ENCODE measurements around the gene RAB5A. TPM values are rescaled to one million over a fixed set of nuclear protein-coding genes. Genes with fewer than 3 reads are reported as not detected.

The RAB5A gene
- total and polyA plus RNA-seq, 2 of the 4 experiments (the other 2 are of a cell fraction), result 33.3 to 46.4 TPM

- Histone ChIP-seq H2AK5ac (ENCODE audit: low read depth, low read length) (no peak overlapping the region), H2BK120ac (ENCODE audit: low read depth, low read length) (no peak overlapping the region), H2BK20ac (ENCODE audit: low read depth, low read length) (no peak overlapping the region), H4K5ac (ENCODE audit: low read depth, low read length) (no peak overlapping the region), H3K4me2 (ENCODE audit: low read depth, low read length) (no peak overlapping the region), H3K4me3 (ENCODE audit: insufficient read depth, low read depth, low read length) (no peak overlapping the region), H4K91ac (ENCODE audit: insufficient read depth, low read depth, low read length) (no peak overlapping the region), H3K9ac (ENCODE audit: low read depth, low read length) (no peak overlapping the region), H3K27ac (ENCODE audit: insufficient read depth, low read length) (no peak overlapping the region), H3K18ac (ENCODE audit: low read depth, low read length) (no peak overlapping the region), H3K56ac (ENCODE audit: extremely low read depth, insufficient read depth, low read length) (no peak overlapping the region), H2BK5ac (ENCODE audit: low read depth, low read length, poor library complexity, severe bottlenecking) (no peak overlapping the region), H3K79me1 (ENCODE audit: low read depth in 1 of 2, low read length in 2 of 2) (no peaks in the 10 kb centered on the region), H3K27me3 (ENCODE audit: control insufficient read depth, insufficient read depth, low read length) (no peaks in the 10 kb centered on the region), H3K36me3 (ENCODE audit: control insufficient read depth, insufficient read depth, low read length) (no peaks in the 10 kb centered on the region), H3K14ac (replicated peaks; ENCODE audit: low read depth, low read length) (no peak overlapping the region), H3K4ac (ENCODE audit: low read depth, low read length) (no peak overlapping the region), H2AK9ac (replicated peaks; ENCODE audit: low read depth, low read length, poor library complexity) (no peak overlapping the region), H3K9me3 (ENCODE audit: control insufficient read depth, insufficient read depth, low read length) (no peaks in the 10 kb centered on the region), H2BK15ac (ENCODE audit: low read depth, low read length) (no peak overlapping the region), H3K23ac (ENCODE audit: low read depth, low read length) (no peak overlapping the region), H4K8ac (ENCODE audit: low read depth in 2 of 2, low read length in 2 of 2) (no peak overlapping the region), H3K9me1 (ENCODE audit: insufficient read depth, low read length) (no peaks in the 10 kb centered on the region), H2AFZ (replicated peaks; ENCODE audit: low read length, poor library complexity) (no peak overlapping the region), H3K4me1 (ENCODE audit: control insufficient read depth, insufficient read depth, low read length) (no peaks in the 10 kb centered on the region), H4K20me1 (ENCODE audit: insufficient read depth, low read length) (no peaks in the 10 kb centered on the region)
- POLR2A ChIA-PET (ENCODE audit: unreplicated experiment), result no interaction called here
- in situ Hi-C loops (cut with MboI; ENCODE audit: low sequenced_read_pairs), result no loop called here
- TF ChIP-seq CTCF (conservative IDR thresholded peaks at IDR 0.05; ENCODE audit: low read depth, low read length) (no peak), USF2 (IDR thresholded peaks at IDR 0.05; ENCODE audit: low read depth, low read length) (no peak), ELK1 (IDR thresholded peaks at IDR 0.05; ENCODE audit: borderline replicate concordance, low read depth, low read length) (no peak)
- no TSS peak for BruUV-seq (replicated peaks)
- CTCF ChIA-PET, result no interaction called here
- intact Hi-C loops (cut with micrococcal nuclease), result no loop called here
- WGBS, 2 experiments (ENCODE audit: extremely low coverage in 2 of 2, insufficient read length in 1 of 2), result no CpG with 5 or more reads among the region's 2 CpGs
- dilution Hi-C loops (cut with HindIII; ENCODE audit: low sequenced_read_pairs, unreplicated experiment), result no loop called here
- DNase-seq (no peak), ATAC-seq (ENCODE audit: low read depth) (no peak)
These were observed 76.2 kb downstream of the RAB5A start for GRCh38 chr3:20022954-20023622.

Measured in IMR-90 (cell line).